HepG2 (cell line): ENCODE results near the gene NUDT7. TPM values are rescaled to one million over a fixed set of nuclear protein-coding genes. Genes with fewer than 3 reads are reported as not detected.

Experiments
- GLI4 ChIP-seq: sonication (generic); formaldehyde crosslinking; IDR thresholded peaks from 2 replicates; pipeline ENCODE4 v1.5.1; 2020; ENCODE audit warnings: missing genetic modification reagents, mild to moderate bottlenecking, moderate library complexity, borderline replicate concordance
- KMT2A ChIP-seq: sonication (generic); formaldehyde crosslinking; IDR thresholded peaks from 2 replicates; pipeline ENCODE4 v1.4.0; 2020; ENCODE audit warnings: missing genetic modification reagents
- SNAI1 ChIP-seq: sonication (generic); formaldehyde crosslinking; IDR thresholded peaks from 2 replicates; pipeline ENCODE4 v1.5.0; 2020; ENCODE audit warnings: mild to moderate bottlenecking, missing genetic modification reagents, borderline replicate concordance
- SP2 ChIP-seq: sonication (generic); formaldehyde crosslinking; IDR thresholded peaks from 2 replicates; pipeline ENCODE4 v1.5.1; 2020; ENCODE audit warnings: mild to moderate bottlenecking, missing genetic modification reagents
- ZBTB3 ChIP-seq: sonication (generic); formaldehyde crosslinking; IDR thresholded peaks from 2 replicates; pipeline ENCODE4 v1.4.0; 2020; ENCODE audit warnings: low read depth, mild to moderate bottlenecking, moderate library complexity, missing genetic modification reagents, borderline replicate concordance
- ZMYM2 ChIP-seq: sonication (generic); formaldehyde crosslinking; IDR thresholded peaks from 2 replicates; pipeline ENCODE4 v1.8.0; 2022; ENCODE audit warnings: mild to moderate bottlenecking, missing genetic modification reagents
- ZNF10 ChIP-seq: sonication (generic); formaldehyde crosslinking; IDR thresholded peaks from 2 replicates; pipeline ENCODE4 v1.4.0; 2020; ENCODE audit warnings: mild to moderate bottlenecking, low read depth, missing genetic modification reagents, borderline replicate concordance
- ZNF124 ChIP-seq: sonication (generic); formaldehyde crosslinking; IDR thresholded peaks from 2 replicates; pipeline ENCODE4 v1.4.0; 2020; ENCODE audit warnings: missing genetic modification reagents
- ZNF224 ChIP-seq: sonication (generic); formaldehyde crosslinking; IDR thresholded peaks from 2 replicates; pipeline ENCODE4 v1.5.0; 2020; ENCODE audit warnings: mild to moderate bottlenecking, missing genetic modification reagents
- ZNF30 ChIP-seq: sonication (generic); formaldehyde crosslinking; IDR thresholded peaks from 2 replicates; pipeline ENCODE4 v1.5.0; 2020; ENCODE audit warnings: mild to moderate bottlenecking, missing genetic modification reagents
- ZNF550 ChIP-seq: sonication (generic); formaldehyde crosslinking; IDR thresholded peaks from 2 replicates; pipeline ENCODE4 v1.4.0; 2020; ENCODE audit warnings: mild to moderate bottlenecking, missing genetic modification reagents, borderline replicate concordance
- ZNF710 ChIP-seq: sonication (generic); formaldehyde crosslinking; IDR thresholded peaks from 2 replicates; pipeline ENCODE4 v1.5.0; 2020; ENCODE audit warnings: mild to moderate bottlenecking, missing genetic modification reagents, borderline replicate concordance
- ZNF746 ChIP-seq: sonication (generic); formaldehyde crosslinking; IDR thresholded peaks from 2 replicates; pipeline ENCODE4 v1.8.0; 2022; ENCODE audit warnings: mild to moderate bottlenecking, missing genetic modification reagents
- ZSCAN21 ChIP-seq: sonication (generic); formaldehyde crosslinking; IDR thresholded peaks from 2 replicates; pipeline ENCODE4 v1.8.0; 2022; ENCODE audit warnings: mild to moderate bottlenecking, missing genetic modification reagents, moderate library complexity, borderline replicate concordance
- polyA plus RNA-seq, 8 experiments: library from polyadenylated mRNA; depleted of rRNA in 3 of 8; stranded (reverse) in 7 of 8; unstranded in 1 of 8; fragments of >200 nt; fragmentation: Illumina TruSeq in 4 of 8; extraction: Trizol in 4 of 8; gene quantifications; 2 replicates each; pipeline versions ENCODE4 v1.2.1 to v1.2.3, GENCODE V29; 2011 to 2016; ENCODE audit warnings: low read depth in 4 of 8, missing spikeins in 1 of 8, mixed read lengths in 1 of 8; ENCODE audit not compliant: insufficient read depth in 1 of 8
- total RNA-seq, 5 experiments: library from RNA; depleted of rRNA; stranded (reverse); fragments of >200 nt; fragmentation: Illumina TruSeq; extraction: Trizol; gene quantifications; 2 replicates each; pipeline ENCODE4 v1.2.3, GENCODE V29; 2016; ENCODE audit warnings: low read depth in 1 of 5
- TF ChIP-seq, protein P1 (sequence below): sonication (generic); formaldehyde crosslinking; IDR thresholded peaks from 2 replicates; pipeline ENCODE4 v1.4.0; 2020; ENCODE audit warnings: low read depth, mild to moderate bottlenecking, missing genetic modification reagents
- TF ChIP-seq, protein P2 (sequence below): sonication (generic); formaldehyde crosslinking; IDR thresholded peaks from 2 replicates; pipeline ENCODE4 v1.8.0; 2022; ENCODE audit warnings: missing genetic modification reagents, mild to moderate bottlenecking, inconsistent platforms, borderline replicate concordance
- TF ChIP-seq, protein P3 (sequence below): sonication (generic); formaldehyde crosslinking; IDR thresholded peaks from 2 replicates; pipeline ENCODE4 v1.8.0; 2022; ENCODE audit warnings: mild to moderate bottlenecking, missing genetic modification reagents; ENCODE audit not compliant: insufficient replicate concordance
- TF ChIP-seq, protein P4 (sequence below): sonication (generic); formaldehyde crosslinking; IDR thresholded peaks from 2 replicates; pipeline ENCODE4 v1.8.0; 2022; ENCODE audit warnings: mild to moderate bottlenecking, missing genetic modification reagents, moderate library complexity

Gene NUDT7
- total and polyA plus RNA-seq, 2 of the 13 experiments (the other 11 are each of a cell fraction or from before 2014, with no cell fraction given), result 14.3 to 23.9 TPM

DNA sequence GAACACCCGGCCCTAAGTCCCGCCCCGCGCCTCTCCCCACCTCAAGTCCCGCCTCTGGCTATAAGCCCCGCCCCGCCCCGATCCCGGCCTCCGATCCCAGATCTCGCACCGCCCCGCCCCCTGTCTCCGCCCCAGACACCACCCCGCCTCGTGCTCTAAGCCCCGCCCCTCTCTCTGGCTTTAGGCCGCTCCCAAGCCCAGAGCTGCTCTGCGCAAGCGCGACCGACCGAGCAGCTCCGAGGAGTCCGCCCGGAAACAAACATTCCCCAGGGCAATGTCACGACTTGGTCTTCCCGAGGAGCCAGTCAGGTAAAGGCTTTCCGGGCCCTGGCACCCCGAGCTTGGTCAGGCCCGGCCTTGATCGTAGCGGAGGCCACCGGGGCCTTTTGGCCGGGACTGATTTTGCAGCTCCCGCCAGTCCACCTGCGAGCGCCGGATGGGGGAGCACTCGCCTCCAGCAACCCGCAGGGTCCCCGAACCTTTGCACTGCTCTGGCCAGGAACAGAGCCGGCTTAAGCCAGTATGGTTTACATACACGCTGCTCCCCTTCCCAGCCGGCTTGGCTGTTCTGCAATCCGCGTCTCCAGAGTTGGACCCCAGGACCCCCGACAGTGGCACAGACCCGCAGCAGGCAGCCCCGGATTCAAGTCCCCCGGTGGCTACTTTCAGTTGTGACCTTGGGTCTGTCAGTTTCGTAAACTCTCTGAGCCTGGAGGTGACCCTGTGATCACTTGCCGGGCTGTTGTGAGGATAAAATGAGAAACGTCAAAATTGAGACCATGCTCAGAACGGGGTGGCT is at the start of gene NUDT7 (continued):
- TF ChIP-seq, protein P1, sequence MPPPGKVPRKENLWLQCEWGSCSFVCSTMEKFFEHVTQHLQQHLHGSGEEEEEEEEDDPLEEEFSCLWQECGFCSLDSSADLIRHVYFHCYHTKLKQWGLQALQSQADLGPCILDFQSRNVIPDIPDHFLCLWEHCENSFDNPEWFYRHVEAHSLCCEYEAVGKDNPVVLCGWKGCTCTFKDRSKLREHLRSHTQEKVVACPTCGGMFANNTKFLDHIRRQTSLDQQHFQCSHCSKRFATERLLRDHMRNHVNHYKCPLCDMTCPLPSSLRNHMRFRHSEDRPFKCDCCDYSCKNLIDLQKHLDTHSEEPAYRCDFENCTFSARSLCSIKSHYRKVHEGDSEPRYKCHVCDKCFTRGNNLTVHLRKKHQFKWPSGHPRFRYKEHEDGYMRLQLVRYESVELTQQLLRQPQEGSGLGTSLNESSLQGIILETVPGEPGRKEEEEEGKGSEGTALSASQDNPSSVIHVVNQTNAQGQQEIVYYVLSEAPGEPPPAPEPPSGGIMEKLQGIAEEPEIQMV (CRISPR knock-in tag), result peak; percentile 82; the same call in 1 of the 2 replicates
- TF ChIP-seq, protein P2, sequence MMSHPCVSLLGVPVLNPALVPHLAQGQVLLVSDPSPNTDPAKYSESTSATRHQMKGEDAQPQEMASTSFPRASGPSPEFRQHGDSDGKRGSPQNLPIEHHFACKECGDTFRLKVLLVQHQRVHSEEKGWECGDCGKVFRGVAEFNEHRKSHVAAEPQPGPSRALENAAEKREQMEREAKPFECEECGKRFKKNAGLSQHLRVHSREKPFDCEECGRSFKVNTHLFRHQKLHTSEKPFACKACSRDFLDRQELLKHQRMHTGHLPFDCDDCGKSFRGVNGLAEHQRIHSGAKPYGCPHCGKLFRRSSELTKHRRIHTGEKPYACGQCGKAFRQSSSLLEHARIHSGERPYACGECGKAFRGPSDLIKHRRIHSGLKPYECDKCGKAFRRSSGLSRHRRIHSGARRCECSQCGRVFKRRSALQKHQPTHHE (CRISPR knock-in tag), result 0 out of 2 replicates have a peak, but pooled peaks have one; percentile 71
- TF ChIP-seq ZNF10 (CRISPR knock-in tag), result no peak
- no peak; the same call in 1 of the 2 replicates for TF ChIP-seq SP2 (CRISPR knock-in tag)
- peak; percentile 43; the same call in 1 of the 2 replicates for TF ChIP-seq SNAI1
- no peak for TF ChIP-seq ZBTB3 (CRISPR knock-in tag)
- no peak for TF ChIP-seq ZNF30 (CRISPR knock-in tag)
- TF ChIP-seq ZNF124 (CRISPR knock-in tag), result peak; percentile 81; the same call in 1 of the 2 replicates
- TF ChIP-seq ZNF710 (CRISPR knock-in tag), result peak; percentile 72; the same call in 1 of the 2 replicates
- TF ChIP-seq, protein P3, sequence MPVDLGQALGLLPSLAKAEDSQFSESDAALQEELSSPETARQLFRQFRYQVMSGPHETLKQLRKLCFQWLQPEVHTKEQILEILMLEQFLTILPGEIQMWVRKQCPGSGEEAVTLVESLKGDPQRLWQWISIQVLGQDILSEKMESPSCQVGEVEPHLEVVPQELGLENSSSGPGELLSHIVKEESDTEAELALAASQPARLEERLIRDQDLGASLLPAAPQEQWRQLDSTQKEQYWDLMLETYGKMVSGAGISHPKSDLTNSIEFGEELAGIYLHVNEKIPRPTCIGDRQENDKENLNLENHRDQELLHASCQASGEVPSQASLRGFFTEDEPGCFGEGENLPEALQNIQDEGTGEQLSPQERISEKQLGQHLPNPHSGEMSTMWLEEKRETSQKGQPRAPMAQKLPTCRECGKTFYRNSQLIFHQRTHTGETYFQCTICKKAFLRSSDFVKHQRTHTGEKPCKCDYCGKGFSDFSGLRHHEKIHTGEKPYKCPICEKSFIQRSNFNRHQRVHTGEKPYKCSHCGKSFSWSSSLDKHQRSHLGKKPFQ (CRISPR knock-in tag), result no peak
- TF ChIP-seq GLI4 (CRISPR knock-in tag), result peak; percentile 60
- peak; percentile 57; the same call in 1 of the 2 replicates for TF ChIP-seq ZNF550 (CRISPR knock-in tag)
- TF ChIP-seq, protein P4, sequence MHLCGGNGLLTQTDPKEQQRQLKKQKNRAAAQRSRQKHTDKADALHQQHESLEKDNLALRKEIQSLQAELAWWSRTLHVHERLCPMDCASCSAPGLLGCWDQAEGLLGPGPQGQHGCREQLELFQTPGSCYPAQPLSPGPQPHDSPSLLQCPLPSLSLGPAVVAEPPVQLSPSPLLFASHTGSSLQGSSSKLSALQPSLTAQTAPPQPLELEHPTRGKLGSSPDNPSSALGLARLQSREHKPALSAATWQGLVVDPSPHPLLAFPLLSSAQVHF (CRISPR knock-in tag), result no peak
- 0 out of 2 replicates have a peak, but pooled peaks have one; percentile 64 for TF ChIP-seq ZSCAN21 (CRISPR knock-in tag)
- TF ChIP-seq ZNF746 (CRISPR knock-in tag), result no peak
- TF ChIP-seq ZNF224, result no peak; the same call in 1 of the 2 replicates
- 0 out of 2 replicates have a peak, but pooled peaks have one; percentile 21 for TF ChIP-seq KMT2A (CRISPR knock-in tag)
- peak; percentile 72; the same call in 1 of the 2 replicates for TF ChIP-seq ZMYM2 (CRISPR knock-in tag)
